DND-41 (cell line): Measurements from ENCODE around the gene RMND5A.

ENCODE experiments used
- ATAC-seq: fragments of 200-7000 bp; cut with Tn5 transposase; 3 replicates; pipeline ENCODE4 v1.9.1; 2021; ENCODE audit warnings: low read depth; ENCODE audit not compliant: insufficient read depth
- DNase-seq: peaks from one replicate; pipeline ENCODE4 v3.0.0-alpha.2; 2020
- H2AFZ ChIP-seq: 2 replicates; pipeline ENCODE4 v1.6.0; 2012; ENCODE audit warnings: low read depth, low read length
- H3K27ac ChIP-seq: 2 replicates; pipeline ENCODE4 v1.5.1; 2012; ENCODE audit warnings: low read length, inconsistent platforms
- H3K27me3 ChIP-seq: fragments of 200-600 bp; sonication (generic); 2 replicates; pipeline ENCODE4 v1.6.0; 2012; ENCODE audit warnings: low read length, mild to moderate bottlenecking, inconsistent platforms; ENCODE audit not compliant: insufficient read depth, poor library complexity
- H3K36me3 ChIP-seq: 2 replicates; pipeline ENCODE4 v1.5.1; 2012; ENCODE audit warnings: low read length, inconsistent platforms; ENCODE audit not compliant: insufficient read depth
- H3K4me1 ChIP-seq: 2 replicates; pipeline ENCODE4 v1.5.1; 2012; ENCODE audit warnings: mild to moderate bottlenecking, low read length; ENCODE audit not compliant: insufficient read depth
- H3K4me2 ChIP-seq: 2 replicates; pipeline ENCODE4 v1.6.0; 2012; ENCODE audit warnings: mild to moderate bottlenecking, moderate library complexity, low read length, inconsistent platforms; ENCODE audit not compliant: insufficient read depth
- H3K4me3 ChIP-seq, 2 experiments: fragments of 200-600 bp in 1 of 2; shearing (Covaris generic) in 1 of 2; 2 replicates each; pipeline ENCODE4 v1.5.1; 2012 to 2016; ENCODE audit warnings: inconsistent platforms in 2 of 2, low read length in 2 of 2, mild to moderate bottlenecking in 2 of 2, low read depth in 1 of 2, moderate library complexity in 1 of 2
- H3K79me2 ChIP-seq: 2 replicates; pipeline ENCODE4 v1.6.0; 2012; ENCODE audit warnings: low read length, inconsistent platforms; ENCODE audit not compliant: insufficient read depth
- H3K9ac ChIP-seq: 2 replicates; pipeline ENCODE4 v1.6.0; 2012; ENCODE audit warnings: low read depth, mild to moderate bottlenecking, inconsistent platforms, low read length, moderate library complexity
- H3K9me3 ChIP-seq: 2 replicates; pipeline ENCODE4 v1.5.1; 2012; ENCODE audit warnings: low read length, moderate library complexity, mild to moderate bottlenecking, inconsistent platforms; ENCODE audit not compliant: insufficient read depth, severe bottlenecking
- H4K20me1 ChIP-seq: 2 replicates; pipeline ENCODE4 v1.6.0; 2012; ENCODE audit warnings: low read length; ENCODE audit not compliant: insufficient read depth
- CTCF ChIP-seq: IDR thresholded peaks from 2 replicates; pipeline ENCODE4 v1.5.1; 2012; ENCODE audit warnings: borderline replicate concordance, low read length, moderate library complexity, mild to moderate bottlenecking; ENCODE audit not compliant: poor library complexity, severe bottlenecking; ENCODE audit errors: extremely low read depth
- EZH2 ChIP-seq: IDR thresholded peaks from 3 replicates; pipeline ENCODE4 v1.6.1; 2012; ENCODE audit warnings: borderline replicate concordance, low read depth, mild to moderate bottlenecking, moderate library complexity, low read length, inconsistent platforms; ENCODE audit not compliant: severe bottlenecking

RMND5A gene

GRCh38 chr2:86776532-86776931 lies 56.4 kb downstream of the RMND5A start:
- H4K20me1 ChIP-seq, result no peaks in the 10 kb centered on the region

GRCh38 chr2:86778957-86779356 lies 58.9 kb downstream of the RMND5A start:
- no peaks in the 10 kb centered on the region for H3K79me2 ChIP-seq
- no peak for DNase-seq
- H3K9ac ChIP-seq, result no peak overlapping the region
- no peak overlapping the region for H3K27ac ChIP-seq
- peaks cover 27% of the 10 kb centered on the region for H3K36me3 ChIP-seq
- H3K4me2 ChIP-seq, result no peak overlapping the region
- no peaks in the 10 kb centered on the region for H3K9me3 ChIP-seq
- H2AFZ ChIP-seq, result no peak overlapping the region
- TF ChIP-seq EZH2 (no peak), CTCF (no peak)
- H3K27me3 ChIP-seq, result no peaks in the 10 kb centered on the region
- ATAC-seq, result no peak
- H3K4me1 ChIP-seq, result no peaks in the 10 kb centered on the region
- H4K20me1 ChIP-seq, result no peaks in the 10 kb centered on the region
- H3K4me3 ChIP-seq, result no peak overlapping the region

More at GRCh38 chr2:86776532-86776931, 56.4 kb downstream of the RMND5A start:
- Histone ChIP-seq H3K4me2 (no peak overlapping the region), H3K9ac (no peak overlapping the region), H3K79me2 (no peaks in the 10 kb centered on the region), H3K27ac (no peak overlapping the region), H3K9me3 (no peaks in the 10 kb centered on the region), H2AFZ (no peak overlapping the region), H3K4me3 (no peak overlapping the region), H3K36me3 (peaks cover 50% of the 10 kb centered on the region), H3K4me1 (no peaks in the 10 kb centered on the region), H3K27me3 (no peaks in the 10 kb centered on the region)
- no peak for ATAC-seq
- TF ChIP-seq CTCF, result no peak
- TF ChIP-seq EZH2, result no peak
- DNase-seq, result no peak

DNA sequence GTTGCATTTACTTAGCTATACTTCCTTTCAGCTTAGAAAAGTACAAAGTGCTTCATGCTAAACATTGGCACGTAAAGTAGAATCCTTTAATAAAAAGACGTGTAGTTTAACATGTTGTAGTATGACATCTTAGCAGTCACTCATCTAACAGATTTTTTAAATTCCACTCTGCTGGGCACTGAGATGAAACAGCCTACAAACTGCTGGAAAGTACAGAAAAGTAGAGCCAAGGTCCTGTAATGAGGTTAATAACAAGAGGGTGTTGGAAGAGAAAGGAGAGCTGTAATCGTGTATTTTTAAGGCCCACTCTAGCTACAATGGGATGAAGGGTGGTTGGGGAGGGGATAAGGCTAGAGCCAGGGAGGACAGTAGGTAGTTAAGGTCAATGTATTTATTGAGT lies 59.9 kb downstream of the RMND5A start:
- peaks cover 16% of the 10 kb centered on the region for H3K36me3 ChIP-seq
- no peak overlapping the region for H3K9ac ChIP-seq
- no peak for TF ChIP-seq EZH2
- no peak for TF ChIP-seq CTCF

DNA sequence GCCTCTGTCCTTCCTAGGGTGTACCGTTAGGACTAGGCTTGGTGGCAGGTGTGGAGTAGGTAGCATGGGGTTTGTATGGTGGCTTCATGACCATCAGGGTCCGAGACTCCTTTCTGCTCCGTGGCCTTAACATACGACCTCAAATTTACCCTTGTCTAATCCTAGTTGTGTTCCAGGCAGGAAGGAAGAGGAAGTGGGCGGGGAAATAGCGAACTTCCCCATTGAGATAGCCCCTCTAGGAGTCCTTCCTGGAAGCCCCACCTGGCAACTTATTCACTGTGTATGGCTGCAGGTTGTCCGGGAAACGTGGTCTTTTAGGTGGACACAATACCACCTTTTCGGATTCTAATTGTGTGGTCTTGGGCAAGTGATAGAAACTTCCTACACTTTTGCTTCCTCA lies 61.3 kb downstream of the RMND5A start:
- no peak overlapping the region for H3K4me3 ChIP-seq
- no peak overlapping the region for H3K27ac ChIP-seq
- ATAC-seq (no peak), DNase-seq (no peak)
- H4K20me1 ChIP-seq, result no peaks in the 10 kb centered on the region
- no peaks in the 10 kb centered on the region for H3K79me2 ChIP-seq
- H2AFZ ChIP-seq, result no peak overlapping the region
- no peaks in the 10 kb centered on the region for H3K27me3 ChIP-seq
- peaks cover 4% of the 10 kb centered on the region; the same call in 1 of the 2 replicates for H3K36me3 ChIP-seq
- no peak overlapping the region for H3K9ac ChIP-seq
- no peak overlapping the region for H3K4me2 ChIP-seq
- TF ChIP-seq CTCF (no peak), EZH2 (no peak)
- no peaks in the 10 kb centered on the region for H3K9me3 ChIP-seq
- no peaks in the 10 kb centered on the region for H3K4me1 ChIP-seq

More for the DNA sequence above, 59.9 kb downstream of the RMND5A start:
- Histone ChIP-seq H3K9me3 (no peaks in the 10 kb centered on the region), H3K4me2 (no peak overlapping the region), H2AFZ (no peak overlapping the region), H3K4me3 (no peak overlapping the region), H3K79me2 (no peaks in the 10 kb centered on the region), H3K4me1 (no peaks in the 10 kb centered on the region), H3K27ac (no peak overlapping the region), H3K27me3 (no peaks in the 10 kb centered on the region), H4K20me1 (no peaks in the 10 kb centered on the region)
- DNase-seq, result no peak
- no peak for ATAC-seq
